ENCODE measurements around the gene AATF.

GRCh38 chr17:37064206-37064605 lies 115.5 kb downstream of the AATF start:
- TF ChIP-seq EP300 (IDR thresholded peaks at IDR 0.05; ENCODE audit: low read depth) (no peak), POLR2AphosphoS5 (IDR thresholded peaks at IDR 0.05) (no peak)
- TF ChIP-seq, protein P1, sequence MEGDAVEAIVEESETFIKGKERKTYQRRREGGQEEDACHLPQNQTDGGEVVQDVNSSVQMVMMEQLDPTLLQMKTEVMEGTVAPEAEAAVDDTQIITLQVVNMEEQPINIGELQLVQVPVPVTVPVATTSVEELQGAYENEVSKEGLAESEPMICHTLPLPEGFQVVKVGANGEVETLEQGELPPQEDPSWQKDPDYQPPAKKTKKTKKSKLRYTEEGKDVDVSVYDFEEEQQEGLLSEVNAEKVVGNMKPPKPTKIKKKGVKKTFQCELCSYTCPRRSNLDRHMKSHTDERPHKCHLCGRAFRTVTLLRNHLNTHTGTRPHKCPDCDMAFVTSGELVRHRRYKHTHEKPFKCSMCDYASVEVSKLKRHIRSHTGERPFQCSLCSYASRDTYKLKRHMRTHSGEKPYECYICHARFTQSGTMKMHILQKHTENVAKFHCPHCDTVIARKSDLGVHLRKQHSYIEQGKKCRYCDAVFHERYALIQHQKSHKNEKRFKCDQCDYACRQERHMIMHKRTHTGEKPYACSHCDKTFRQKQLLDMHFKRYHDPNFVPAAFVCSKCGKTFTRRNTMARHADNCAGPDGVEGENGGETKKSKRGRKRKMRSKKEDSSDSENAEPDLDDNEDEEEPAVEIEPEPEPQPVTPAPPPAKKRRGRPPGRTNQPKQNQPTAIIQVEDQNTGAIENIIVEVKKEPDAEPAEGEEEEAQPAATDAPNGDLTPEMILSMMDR (IDR thresholded peaks at IDR 0.05) = no peak

Data from transverse colon (tissue), 4 donors.